ENCODE data around the gene AIDA.

Gene AIDA

DNA sequence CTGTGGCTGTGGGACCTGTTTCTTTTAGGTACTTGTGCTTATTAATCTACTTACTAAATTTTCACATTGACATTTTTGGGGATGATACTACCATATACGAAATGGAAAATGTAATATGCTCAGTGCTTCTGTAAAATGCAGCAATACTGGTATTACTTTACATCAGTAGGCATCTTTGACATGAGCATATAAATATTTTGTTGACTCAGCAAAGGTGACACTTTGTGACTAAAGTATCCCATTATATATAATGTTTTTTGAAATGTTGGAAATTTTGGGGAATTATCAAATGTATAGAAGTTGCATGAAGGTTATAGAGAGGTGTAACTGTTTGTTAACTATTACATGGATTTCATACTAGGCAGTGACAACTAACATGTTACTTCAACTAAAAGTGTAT is 22.4 kb upstream of the AIDA start:
- Mint-ChIP-seq H3K36me3 (ENCODE audit: low read depth) (peaks cover 29% of the 10 kb centered on the region), H3K27ac (no peak overlapping the region), H3K4me3 (no peak overlapping the region), H3K9me3 (no peaks in the 10 kb centered on the region), H3K27me3 (ENCODE audit: low read depth) (no peaks in the 10 kb centered on the region), H3K4me1 (ENCODE audit: low read depth) (peaks cover 10% of the 10 kb centered on the region)

DNA sequence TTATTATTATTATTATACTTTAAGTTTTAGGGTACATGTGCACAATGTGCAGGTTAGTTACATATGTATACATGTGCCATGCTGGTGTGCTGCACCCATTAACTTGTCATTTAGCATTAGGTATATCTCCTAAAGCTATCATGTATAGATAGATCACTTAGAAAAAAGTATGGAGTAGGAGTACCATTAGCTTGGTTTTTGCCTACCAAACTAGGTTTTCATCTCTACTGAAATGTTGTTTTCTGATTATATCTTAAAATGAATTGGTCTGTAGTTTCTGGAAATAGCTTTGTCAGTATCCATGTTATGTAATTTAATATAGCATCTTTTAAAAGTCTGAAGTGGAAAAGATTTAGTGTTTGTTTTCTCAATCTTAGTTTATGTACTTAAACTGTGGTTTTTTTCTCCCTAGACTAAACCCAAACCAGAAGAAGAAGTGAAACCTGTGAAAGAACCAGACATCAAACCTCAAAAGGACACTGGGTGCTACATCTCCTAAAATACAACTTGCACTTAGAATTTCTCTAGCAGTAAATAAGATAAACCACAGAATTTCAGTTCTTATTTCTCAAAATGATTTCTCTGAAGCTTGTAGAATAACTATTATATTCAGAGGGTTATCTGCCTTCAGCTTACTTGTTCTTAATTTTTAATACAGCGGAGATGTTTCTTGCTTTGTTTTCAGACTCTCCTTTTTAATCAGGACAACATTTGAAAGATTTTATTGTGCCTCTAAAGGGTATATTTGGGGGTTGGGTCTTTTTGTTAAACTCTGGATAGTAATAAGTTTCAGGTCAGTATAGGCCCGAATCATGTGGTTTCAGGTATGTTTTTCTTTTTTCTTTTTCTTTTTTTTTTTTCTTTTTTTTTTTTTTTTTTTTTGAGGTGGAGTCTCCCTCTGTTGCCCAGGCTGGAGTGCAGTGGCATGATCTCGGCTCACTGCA is 20.2 kb upstream of the AIDA start:
- Mint-ChIP-seq H3K9me3 (no peaks in the 10 kb centered on the region), H3K4me3 (no peak overlapping the region), H3K4me1 (ENCODE audit: low read depth) (peaks cover 10% of the 10 kb centered on the region), H3K27me3 (ENCODE audit: low read depth) (no peaks in the 10 kb centered on the region), H3K36me3 (ENCODE audit: low read depth) (peaks cover 46% of the 10 kb centered on the region), H3K27ac (no peak overlapping the region)

DNA sequence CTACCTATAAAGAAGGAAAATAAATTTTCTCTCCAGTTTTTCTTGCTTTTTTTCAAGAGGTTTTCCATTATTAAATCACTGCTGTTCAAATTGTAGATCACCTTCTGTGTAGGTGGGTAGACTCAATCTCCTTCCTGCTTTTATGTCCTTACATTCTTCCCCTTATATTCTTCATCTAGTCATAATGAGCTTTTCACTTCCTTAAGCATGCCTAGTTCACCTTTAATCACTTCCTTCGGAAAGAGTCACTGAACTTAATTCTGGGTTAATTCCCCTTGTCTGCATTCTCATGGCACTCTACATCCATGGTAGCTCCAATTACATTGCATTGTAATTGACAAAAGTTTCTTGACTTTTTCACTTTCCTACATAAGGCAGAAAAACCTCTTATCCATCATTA is 18.6 kb upstream of the AIDA start:
- H3K4me1 Mint-ChIP-seq (ENCODE audit: low read depth) = peaks cover 10% of the 10 kb centered on the region
- no peaks in the 10 kb centered on the region for H3K27me3 Mint-ChIP-seq (ENCODE audit: low read depth)
- H3K36me3 Mint-ChIP-seq (ENCODE audit: low read depth) = peaks cover 53% of the 10 kb centered on the region
- H3K27ac Mint-ChIP-seq = no peak overlapping the region
- no peaks in the 10 kb centered on the region for H3K9me3 Mint-ChIP-seq
- H3K4me3 Mint-ChIP-seq = no peak overlapping the region

GRCh38 chr1:222728746-222729145 is 16.5 kb upstream of the AIDA start:
- H3K36me3 Mint-ChIP-seq (ENCODE audit: low read depth) = peaks cover 55% of the 10 kb centered on the region
- H3K4me3 Mint-ChIP-seq = no peak overlapping the region
- H3K27ac Mint-ChIP-seq = no peak overlapping the region
- H3K4me1 Mint-ChIP-seq (ENCODE audit: low read depth) = peaks cover 10% of the 10 kb centered on the region
- no peaks in the 10 kb centered on the region for H3K9me3 Mint-ChIP-seq
- H3K27me3 Mint-ChIP-seq (ENCODE audit: low read depth) = no peaks in the 10 kb centered on the region

DNA sequence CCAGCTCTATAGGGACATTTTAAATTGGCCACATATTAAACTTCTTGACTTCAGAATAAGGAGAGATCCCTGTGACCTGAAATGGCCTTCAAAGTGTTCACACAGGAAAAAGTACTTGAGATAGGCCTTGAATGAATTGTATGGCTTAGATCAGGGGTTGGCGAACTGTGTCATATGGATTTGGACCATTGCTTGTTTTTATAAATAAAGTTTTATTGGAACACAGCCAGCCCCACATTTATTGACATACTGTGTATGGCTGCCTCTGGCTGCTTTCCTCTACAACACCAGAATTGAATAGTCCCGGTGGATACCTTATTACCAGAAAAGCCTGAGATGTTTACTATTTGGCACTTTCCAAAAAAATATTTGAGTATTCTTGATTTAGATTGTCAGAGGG is 4.1 kb upstream of the AIDA start:
- Mint-ChIP-seq H3K27me3 (ENCODE audit: low read depth) (no peaks in the 10 kb centered on the region), H3K4me3 (no peak overlapping the region), H3K9me3 (no peaks in the 10 kb centered on the region), H3K36me3 (ENCODE audit: low read depth) (peaks cover 35% of the 10 kb centered on the region), H3K4me1 (ENCODE audit: low read depth) (peaks cover 23% of the 10 kb centered on the region), H3K27ac (no peak overlapping the region)

DNA sequence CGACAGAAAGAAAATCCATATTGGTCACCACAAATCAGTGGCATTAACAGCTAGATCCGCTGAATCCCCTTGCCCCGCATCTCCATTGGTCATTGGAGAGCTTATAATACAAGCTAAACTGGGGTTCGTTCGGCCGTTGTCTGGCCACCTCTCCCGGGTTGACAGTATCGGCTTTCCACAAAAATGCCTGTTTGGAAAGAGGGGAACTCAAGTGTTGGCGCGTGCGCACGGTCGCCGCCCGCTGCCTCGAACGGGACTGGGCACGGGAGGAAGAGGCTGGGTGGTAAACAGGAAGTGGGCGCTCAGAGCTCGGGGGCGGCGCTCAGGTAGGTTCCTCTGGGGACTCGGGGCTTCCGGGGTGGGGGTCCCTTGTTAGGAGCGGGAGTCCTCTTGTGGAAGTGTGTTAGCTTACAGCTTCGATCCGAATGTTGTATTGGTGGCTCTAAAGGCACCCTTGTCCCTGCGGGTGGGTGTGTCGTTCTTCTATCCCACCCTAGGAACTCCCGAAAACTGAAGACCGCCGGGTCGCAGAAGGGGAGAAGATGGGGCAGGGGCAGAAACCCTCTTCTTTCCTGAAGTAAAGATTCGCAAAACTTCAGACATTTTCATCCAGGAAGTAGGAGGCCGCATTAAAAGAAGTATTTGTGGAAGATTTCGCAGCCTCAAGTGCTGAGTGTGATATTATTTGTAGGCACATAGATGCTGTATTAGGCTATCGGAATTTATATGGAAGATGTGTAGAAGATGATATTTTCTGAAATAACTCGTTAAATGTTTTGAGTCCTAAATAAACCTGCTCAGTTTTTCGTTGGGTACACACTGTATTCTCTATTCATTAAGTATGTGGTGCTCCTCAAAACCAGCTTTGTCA is 1.0 kb upstream of the AIDA start:
- H3K27ac Mint-ChIP-seq = peak overlapping the region; percentile 99
- peak overlapping the region; percentile 94 for H3K4me3 Mint-ChIP-seq
- no peaks in the 10 kb centered on the region for H3K9me3 Mint-ChIP-seq
- peaks cover 37% of the 10 kb centered on the region for H3K4me1 Mint-ChIP-seq (ENCODE audit: low read depth)
- H3K36me3 Mint-ChIP-seq (ENCODE audit: low read depth) = peaks cover 33% of the 10 kb centered on the region
- no peaks in the 10 kb centered on the region for H3K27me3 Mint-ChIP-seq (ENCODE audit: low read depth)

- Mint-ChIP-seq H3K9me3 (no peaks in the 10 kb centered on the region), H3K4me3 (peak overlapping the region; percentile 94), H3K27me3 (ENCODE audit: low read depth) (no peaks in the 10 kb centered on the region), H3K4me1 (ENCODE audit: low read depth) (peaks cover 34% of the 10 kb centered on the region), H3K27ac (peak overlapping the region; percentile 99), H3K36me3 (ENCODE audit: low read depth) (peaks cover 32% of the 10 kb centered on the region)
Observed at GRCh38 chr1:222711319-222712252, 705 bp downstream of the AIDA start.

DNA sequence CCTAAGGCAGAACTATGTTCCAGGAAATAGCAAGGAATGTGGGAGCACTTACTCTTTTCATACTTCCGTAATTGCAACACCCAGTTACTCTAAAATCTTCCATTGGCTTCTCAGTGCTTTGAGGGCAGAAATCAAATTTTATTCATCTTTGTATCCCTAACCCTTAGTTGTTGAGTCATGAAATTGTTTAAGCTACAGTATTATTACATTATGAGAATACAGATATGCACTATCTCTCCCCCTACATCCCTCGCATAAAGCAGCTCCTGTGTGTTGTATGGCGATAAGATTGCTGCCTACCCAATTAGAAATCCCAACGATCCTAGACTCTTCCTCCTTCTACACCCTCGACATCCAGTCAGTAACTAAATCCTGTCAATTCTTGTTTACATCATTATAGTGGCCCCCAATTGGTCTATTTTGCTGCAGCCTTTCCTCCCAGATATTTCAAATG is 2.6 kb downstream of the AIDA start:
- Mint-ChIP-seq H3K4me1 (ENCODE audit: low read depth) (peaks cover 35% of the 10 kb centered on the region), H3K36me3 (ENCODE audit: low read depth) (peaks cover 37% of the 10 kb centered on the region), H3K4me3 (no peak overlapping the region), H3K27ac (no peak overlapping the region), H3K27me3 (ENCODE audit: low read depth) (no peaks in the 10 kb centered on the region), H3K9me3 (no peaks in the 10 kb centered on the region)

DNA sequence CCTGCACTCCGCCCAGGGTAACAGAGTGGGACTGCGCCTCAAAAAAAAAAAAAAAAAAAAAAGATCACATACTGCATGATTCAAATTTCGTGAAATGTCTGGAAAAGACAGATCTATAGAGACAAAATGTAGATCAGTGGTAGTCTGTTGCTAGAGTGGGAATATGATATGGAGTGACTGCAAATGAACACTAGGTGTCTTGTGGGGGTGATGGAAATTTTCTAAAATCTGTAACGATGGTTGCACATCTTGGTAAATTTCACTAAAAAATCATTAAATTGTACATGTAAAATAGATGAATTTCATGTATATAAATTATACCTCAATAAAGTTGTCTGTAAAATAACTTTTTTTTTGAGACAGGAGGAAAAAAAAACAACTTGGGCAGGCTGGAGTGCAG is 5.5 kb downstream of the AIDA start:
- no peak overlapping the region for H3K27ac Mint-ChIP-seq
- H3K9me3 Mint-ChIP-seq = peaks cover 3% of the 10 kb centered on the region
- H3K36me3 Mint-ChIP-seq (ENCODE audit: low read depth) = peaks cover 53% of the 10 kb centered on the region
- no peak overlapping the region for H3K4me3 Mint-ChIP-seq
- no peaks in the 10 kb centered on the region for H3K27me3 Mint-ChIP-seq (ENCODE audit: low read depth)
- peaks cover 38% of the 10 kb centered on the region for H3K4me1 Mint-ChIP-seq (ENCODE audit: low read depth)

DNA sequence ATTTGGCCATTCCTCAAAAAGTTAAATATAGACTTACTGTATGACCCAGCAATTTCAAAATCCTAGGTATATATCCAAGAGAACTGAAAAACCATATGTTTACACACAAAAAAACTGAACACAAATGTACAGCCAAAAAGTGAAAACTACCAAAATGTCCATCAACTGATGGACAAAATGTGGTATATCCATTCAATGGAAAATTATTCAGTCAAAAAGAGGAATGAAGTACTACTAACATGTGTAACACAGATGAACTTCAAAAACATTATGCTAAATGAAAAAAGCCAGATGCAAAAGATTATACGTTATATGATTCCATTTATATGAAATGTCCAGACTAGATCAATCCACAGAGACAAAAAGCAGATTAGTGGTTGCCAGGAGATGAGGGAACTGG is 8.0 kb downstream of the AIDA start:
- Mint-ChIP-seq H3K4me1 (ENCODE audit: low read depth) (peaks cover 24% of the 10 kb centered on the region), H3K36me3 (ENCODE audit: low read depth) (peaks cover 50% of the 10 kb centered on the region), H3K4me3 (no peak overlapping the region)

GRCh38 chr1:222702210-222702609 is 10.1 kb downstream of the AIDA start:
- H3K36me3 Mint-ChIP-seq (ENCODE audit: low read depth) = peaks cover 46% of the 10 kb centered on the region
- peaks cover 17% of the 10 kb centered on the region for H3K4me1 Mint-ChIP-seq (ENCODE audit: low read depth)
- H3K4me3 Mint-ChIP-seq = no peak overlapping the region
- no peaks in the 10 kb centered on the region for H3K27me3 Mint-ChIP-seq (ENCODE audit: low read depth)
- no peak overlapping the region for H3K27ac Mint-ChIP-seq
- peaks cover 3% of the 10 kb centered on the region for H3K9me3 Mint-ChIP-seq

More for the DNA sequence above, 8.0 kb downstream of the AIDA start:
- H3K27me3 Mint-ChIP-seq (ENCODE audit: low read depth) = no peaks in the 10 kb centered on the region
- H3K9me3 Mint-ChIP-seq = peaks cover 3% of the 10 kb centered on the region
- no peak overlapping the region for H3K27ac Mint-ChIP-seq

DNA sequence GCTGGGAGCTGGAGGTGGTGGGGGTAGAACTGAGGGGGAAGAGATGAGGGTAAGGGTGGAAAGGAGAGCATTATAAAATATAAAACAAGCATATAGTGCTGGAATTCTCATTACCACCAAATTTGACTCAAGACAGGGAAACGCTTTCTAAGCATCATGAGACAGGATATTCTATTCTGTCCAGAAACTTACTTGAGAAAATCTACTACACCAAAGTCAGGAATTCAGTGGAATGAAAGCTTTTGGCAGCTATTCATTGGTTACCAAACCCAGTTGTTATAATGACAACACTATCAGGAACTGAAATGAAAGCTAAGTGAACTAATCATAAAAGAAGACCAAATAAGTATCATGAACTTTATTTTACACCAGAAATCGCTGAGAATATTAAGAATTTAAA is 14.5 kb downstream of the AIDA start:
- Mint-ChIP-seq H3K4me1 (ENCODE audit: low read depth) (peaks cover 4% of the 10 kb centered on the region), H3K36me3 (ENCODE audit: low read depth) (peaks cover 25% of the 10 kb centered on the region), H3K27me3 (ENCODE audit: low read depth) (no peaks in the 10 kb centered on the region), H3K4me3 (no peak overlapping the region), H3K9me3 (no peaks in the 10 kb centered on the region), H3K27ac (no peak overlapping the region)

GRCh38 chr1:222697203-222697602 is 15.1 kb downstream of the AIDA start:
- H3K4me1 Mint-ChIP-seq (ENCODE audit: low read depth) = peaks cover 6% of the 10 kb centered on the region
- no peaks in the 10 kb centered on the region for H3K9me3 Mint-ChIP-seq
- peaks cover 22% of the 10 kb centered on the region for H3K36me3 Mint-ChIP-seq (ENCODE audit: low read depth)
- H3K4me3 Mint-ChIP-seq = no peak overlapping the region
- no peak overlapping the region for H3K27ac Mint-ChIP-seq
- H3K27me3 Mint-ChIP-seq (ENCODE audit: low read depth) = no peaks in the 10 kb centered on the region

DNA sequence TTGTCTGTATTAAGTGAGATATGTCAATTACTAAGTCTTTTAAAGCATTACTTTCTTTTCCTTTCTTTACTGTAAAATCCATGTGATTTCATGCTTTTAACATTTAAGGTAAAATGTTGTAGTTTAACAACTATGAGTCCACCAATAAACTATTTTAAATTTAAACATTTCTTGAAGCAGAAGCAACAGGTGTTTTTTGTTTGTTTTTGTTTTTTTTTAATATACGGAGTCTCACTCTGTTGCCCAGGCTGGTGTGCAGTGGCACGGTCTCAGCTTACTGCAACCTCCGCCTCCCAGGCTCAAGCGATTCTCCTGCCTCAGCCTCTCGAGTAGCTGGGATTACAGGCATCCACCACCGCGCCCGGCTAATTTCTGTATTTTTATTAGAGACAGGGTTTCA is 15.6 kb downstream of the AIDA start:
- peaks cover 21% of the 10 kb centered on the region for H3K36me3 Mint-ChIP-seq (ENCODE audit: low read depth)
- H3K27me3 Mint-ChIP-seq (ENCODE audit: low read depth) = no peaks in the 10 kb centered on the region
- no peaks in the 10 kb centered on the region for H3K9me3 Mint-ChIP-seq
- H3K4me3 Mint-ChIP-seq = no peak overlapping the region
- no peak overlapping the region for H3K27ac Mint-ChIP-seq
- H3K4me1 Mint-ChIP-seq (ENCODE audit: low read depth) = peaks cover 6% of the 10 kb centered on the region
